Skin of body (tissue), 2 donors: ENCODE results near the gene HES1. TPM values are rescaled to one million over a fixed set of nuclear protein-coding genes. Genes with fewer than 3 reads are reported as not detected.

ENCODE experiments used
- small RNA-seq: library from RNA; depleted of rRNA; stranded (forward); fragments of <200 nt; gene quantifications from one replicate; pipeline ENCODE3, GENCODE V24; 2014; ENCODE audit warnings: low replicate concordance
- total RNA-seq: library from RNA; depleted of rRNA; stranded (reverse); fragments of >200 nt; gene quantifications from one replicate; pipeline ENCODE4 v1.2.3, GENCODE V29; 2014

Gene HES1
- total RNA-seq, 1 donor from 2014 or later: 53.8 TPM

Small RNA genes within 50 kb of the gene (small RNA-seq; reads per million reads assigned to genes)
- gene RN7SL215P: not detected

Other genes with a start within 250 kb of the HES1 start
- 0.10 TPM for gene CPN2, start 215.2 kb downstream of the HES1 start, total RNA-seq
- 23.6 TPM for gene LRRC15, start 233.6 kb downstream of the HES1 start, total RNA-seq